CD14-positive monocyte (primary cell): ENCODE results near the gene MUC5AC. TPM values are rescaled to one million over a fixed set of nuclear protein-coding genes. Genes with fewer than 3 reads are reported as not detected.

Experiments
- DNase-seq, 3 donors: peaks; one replicate each; pipeline ENCODE4 v3.0.0-alpha.2; 2011 to 2022
- H2AFZ ChIP-seq: 2 replicates; pipeline ENCODE4 v1.6.0; 2012; ENCODE audit warnings: mild to moderate bottlenecking, low read depth, low read length, inconsistent platforms; ENCODE audit not compliant: insufficient read depth, poor library complexity, severe bottlenecking
- H3K27ac ChIP-seq, 2 donors: 1 replicate in 1 of 2; 2 replicates in 1 of 2; pipeline ENCODE4 v1.5.1; 2012 to 2013; ENCODE audit warnings: low read length in 2 of 2, control low read depth in 1 of 2, inconsistent platforms in 1 of 2, low read depth in 1 of 2, mild to moderate bottlenecking in 1 of 2
- H3K27me3 ChIP-seq, 2 donors: one replicate each; pipeline versions ENCODE4 v1.6.0 to v1.6.1; 2011 to 2013; ENCODE audit warnings: low read length in 2 of 2; ENCODE audit not compliant: control insufficient read depth in 2 of 2, insufficient read depth in 2 of 2
- H3K36me3 ChIP-seq, 2 donors: replicated peaks in 1 of 2; 1 replicate in 1 of 2; 2 replicates in 1 of 2; pipeline versions ENCODE4 v1.5.1 to v1.6.1; 2012 to 2013; ENCODE audit warnings: low read length in 2 of 2, control low read depth in 1 of 2, inconsistent platforms in 1 of 2, mild to moderate bottlenecking in 1 of 2; ENCODE audit not compliant: insufficient read depth in 2 of 2, control insufficient read depth in 1 of 2
- H3K4me1 ChIP-seq, 2 donors: 1 replicate in 1 of 2; 2 replicates in 1 of 2; pipeline versions ENCODE4 v1.5.1 to v1.6.1; 2012 to 2013; ENCODE audit warnings: low read length in 2 of 2, control low read depth in 1 of 2, inconsistent platforms in 1 of 2, mild to moderate bottlenecking in 1 of 2, moderate library complexity in 1 of 2; ENCODE audit not compliant: insufficient read depth in 2 of 2, control insufficient read depth in 1 of 2
- H3K4me2 ChIP-seq: replicated peaks from 2 replicates; pipeline ENCODE3; 2012; ENCODE audit warnings: low read length, moderate library complexity, mild to moderate bottlenecking; ENCODE audit not compliant: poor library complexity, severe bottlenecking; ENCODE audit errors: extremely low read depth
- H3K4me3 ChIP-seq, 3 experiments: fragments of 200-600 bp in 1 of 3; sonication (generic) in 1 of 3; replicated peaks in 1 of 3; 1 replicate in 2 of 3; 2 replicates in 1 of 3; pipeline ENCODE4 v1.5.1; 2011 to 2013; ENCODE audit warnings: low read length in 3 of 3, mild to moderate bottlenecking in 3 of 3, control low read depth in 2 of 3, low read depth in 2 of 3, inconsistent platforms in 1 of 3, moderate library complexity in 1 of 3
- H3K79me2 ChIP-seq: 2 replicates; pipeline ENCODE4 v1.6.0; 2012; ENCODE audit warnings: mild to moderate bottlenecking, control low read depth, inconsistent platforms, low read length, moderate library complexity; ENCODE audit not compliant: insufficient read depth
- H3K9ac ChIP-seq: 2 replicates; pipeline ENCODE4 v1.6.0; 2017; ENCODE audit warnings: low read length, mild to moderate bottlenecking; ENCODE audit not compliant: insufficient read depth, poor library complexity, severe bottlenecking
- H3K9me3 ChIP-seq, 2 donors: replicated peaks in 1 of 2; 1 replicate in 1 of 2; 2 replicates in 1 of 2; pipeline versions ENCODE4 v1.5.1 to v1.6.1; 2012 to 2013; ENCODE audit warnings: low read length in 2 of 2, control low read depth in 1 of 2; ENCODE audit not compliant: control insufficient read depth in 1 of 2, insufficient read depth in 1 of 2
- H4K20me1 ChIP-seq: 2 replicates; pipeline ENCODE4 v1.6.0; 2012; ENCODE audit warnings: mild to moderate bottlenecking, low read length, control low read depth, moderate library complexity; ENCODE audit not compliant: insufficient read depth
- H3K27ac Mint-ChIP-seq, 7 donors: one replicate each; pipeline ENCODE4 v1.8.0; 2020; ENCODE audit warnings: mild to moderate bottlenecking in 7 of 7, mixed read lengths in 7 of 7, moderate library complexity in 6 of 7, inconsistent platforms in 2 of 7
- H3K27me3 Mint-ChIP-seq, 3 donors: one replicate each; pipeline ENCODE4 v1.8.0; 2021 to 2022; ENCODE audit warnings: low read depth in 3 of 3, mild to moderate bottlenecking in 3 of 3, mixed read lengths in 3 of 3, moderate library complexity in 3 of 3, inconsistent platforms in 1 of 3
- H3K36me3 Mint-ChIP-seq, 2 donors: one replicate each; pipeline ENCODE4 v1.8.0; 2020; ENCODE audit warnings: mixed read lengths in 2 of 2, inconsistent platforms in 1 of 2, mild to moderate bottlenecking in 1 of 2
- H3K4me1 Mint-ChIP-seq: one replicate; pipeline ENCODE4 v1.8.0; 2020; ENCODE audit warnings: mild to moderate bottlenecking, mixed read lengths
- H3K4me3 Mint-ChIP-seq, 2 donors: one replicate each; pipeline ENCODE4 v1.8.0; 2020; ENCODE audit warnings: mild to moderate bottlenecking in 2 of 2, mixed read lengths in 2 of 2, moderate library complexity in 1 of 2
- H3K9me3 Mint-ChIP-seq, 7 donors: one replicate each; pipeline ENCODE4 v1.8.0; 2020 to 2022; ENCODE audit warnings: mixed read lengths in 7 of 7, mild to moderate bottlenecking in 6 of 7, moderate library complexity in 6 of 7, inconsistent platforms in 2 of 7
- CTCF ChIP-seq: fragments of 200-600 bp; IDR thresholded peaks from one replicate; pipeline ENCODE4 v1.8.0; 2022; ENCODE audit warnings: antibody characterized with exemption, mild to moderate bottlenecking
- WGBS: methylation state at CpG from one replicate; pipeline ENCODE4 v1.1.5; 2013; ENCODE audit warnings: missing lambda C conversion rate; ENCODE audit not compliant: insufficient coverage; 5-methylcytosine and 5-hydroxymethylcytosine counted together
- intact Hi-C, 2 donors: fragments of 100-400 bp; cut with micrococcal nuclease; formaldehyde crosslinking; loops; one replicate each; pipeline versions ENCODE4 v1.15.0 to v1.15.1; 2023
- polyA plus RNA-seq, 3 donors: library from polyadenylated mRNA; depleted of rRNA in 1 of 3; unstranded in 2 of 3; stranded (reverse) in 1 of 3; fragments of 300-500 nt in 2 of 3; fragments of >200 nt in 1 of 3; fragmentation: Illumina TruSeq in 2 of 3; gene quantifications; 1 replicate in 2 of 3; 2 replicates in 1 of 3; pipeline ENCODE4 v1.2.3, GENCODE V29; 2012 to 2021

MUC5AC gene
- polyA plus RNA-seq, 3 donors = not detected

GRCh38 chr11:1129611-1130160 is 28.1 kb upstream of the MUC5AC start:
- Mint-ChIP-seq H3K4me1 (no peaks in the 10 kb centered on the region), H3K27me3 (peaks cover 4 to 15% (median 10%) of the 10 kb centered on the region in 3 donors), H3K36me3 (no peaks in the 10 kb centered on the region), H3K4me3 (no peak overlapping the region), H3K27ac (no peak overlapping the region), H3K9me3 (peaks cover 9 to 24% (median 19%) of the 10 kb centered on the region in 7 donors)
- Histone ChIP-seq H3K27ac (no peak overlapping the region), H3K4me1 (no peaks in the 10 kb centered on the region), H2AFZ (no peak overlapping the region), H3K9ac (no peak overlapping the region), H3K36me3 (no peaks in the 10 kb centered on the region), H3K4me2 (no peak overlapping the region), H4K20me1 (no peaks in the 10 kb centered on the region), H3K27me3 (no peaks in the 10 kb centered on the region), H3K4me3 (no peak overlapping the region), H3K79me2 (no peaks in the 10 kb centered on the region), H3K9me3 (peaks cover 5 to 14% of the 10 kb centered on the region in 2 donors)
- WGBS = 96% methylated on average over 17 of the region's 18 CpGs
- TF ChIP-seq CTCF = no peak
- intact Hi-C loops = no loop called here
- no peak for DNase-seq

GRCh38 chr11:1130276-1131032 is 27.3 kb upstream of the MUC5AC start:
- H3K9me3 Mint-ChIP-seq = peaks cover 12 to 26% (median 24%) of the 10 kb centered on the region in 7 donors
- peaks cover 3 to 15% (median 10%) of the 10 kb centered on the region in 3 donors for H3K27me3 Mint-ChIP-seq
- H3K4me3 Mint-ChIP-seq = no peak overlapping the region
- Histone ChIP-seq H3K36me3 (no peaks in the 10 kb centered on the region), H3K4me1 (no peaks in the 10 kb centered on the region), H3K27me3 (no peaks in the 10 kb centered on the region), H2AFZ (no peak overlapping the region), H3K79me2 (no peaks in the 10 kb centered on the region), H3K4me3 (no peak overlapping the region), H3K9ac (no peak overlapping the region), H4K20me1 (no peaks in the 10 kb centered on the region), H3K27ac (no peak overlapping the region), H3K9me3 (peaks cover 5 to 21% of the 10 kb centered on the region in 2 donors), H3K4me2 (no peak overlapping the region)
- 82% methylated on average over 5 of the region's 15 CpGs for WGBS
- DNase-seq = no peak
- intact Hi-C loops = no loop called here
- TF ChIP-seq CTCF = no peak
- H3K27ac Mint-ChIP-seq = no peak overlapping the region
- no peaks in the 10 kb centered on the region for H3K4me1 Mint-ChIP-seq
- no peaks in the 10 kb centered on the region for H3K36me3 Mint-ChIP-seq
